Liver (tissue), 5 donors: ENCODE measurements around the gene IGF2. TPM values are rescaled to one million over a fixed set of nuclear protein-coding genes. Genes with fewer than 3 reads are reported as not detected.

Experiments used
- polyA plus RNA-seq, 2 donors: library from polyadenylated mRNA; stranded (reverse) in 1 of 2; unstranded in 1 of 2; fragments of 200-250 nt in 1 of 2; fragments of >200 nt in 1 of 2; fragmentation: Nextera tagmentation in 1 of 2; extraction: Ambion mirVana in 1 of 2; gene quantifications; one replicate each; pipeline versions ENCODE4 v1.2.1 to v1.2.3, GENCODE V29; 2013 to 2015
- small RNA-seq: library from RNA; depleted of rRNA; stranded (forward); fragments of <200 nt; gene quantifications from one replicate; pipeline ENCODE3, GENCODE V24; 2014
- total RNA-seq, 2 donors: library from RNA; depleted of rRNA; stranded (reverse); fragments of >200 nt; gene quantifications; one replicate each; pipeline ENCODE4 v1.2.3, GENCODE V29; 2014
- donor health status: healthy.
- donor health status: healthy.
- donor health status: healthy.

The IGF2 gene
- total and polyA plus RNA-seq, 4 donors: 70.5 to 1,440 (median 192) TPM

Small RNA genes within 50 kb of the gene (small RNA-seq; reads per million reads assigned to genes)
- gene MIR4686: not detected
- gene MIR483: 70.2 reads per million, percentile 97 among the genes with 10 or more reads in this experiment

Other genes starting within 250 kb of the IGF2 start
- not detected for gene PRR33, start 247.5 kb downstream of the IGF2 start, total RNA-seq
- gene PRR33, start 247.5 kb downstream of the IGF2 start, polyA plus RNA-seq: not detected
- gene TNNT3, start 219.7 kb downstream of the IGF2 start, total RNA-seq: under 1 TPM in 1 of 2 donors, not detected in 1; 0.14 TPM
- gene TNNT3, start 219.7 kb downstream of the IGF2 start, polyA plus RNA-seq: under 1 TPM in 1 of 2 donors, not detected in 1; 0.06 TPM
- 10 to 100 TPM; 33.0 to 83.9 TPM for gene MRPL23, start 192.1 kb downstream of the IGF2 start, total RNA-seq
- 10 to 100 TPM; 67.1 to 68.0 TPM for gene MRPL23, start 192.1 kb downstream of the IGF2 start, polyA plus RNA-seq
- over 10,000 TPM in 1 of 2 donors, 100 to 1,000 TPM in 1; 238 to 16,780 TPM for gene H19, start 141.5 kb downstream of the IGF2 start, total RNA-seq
- 100 to 1,000 TPM; 194 to 426 TPM for gene H19, start 141.5 kb downstream of the IGF2 start, polyA plus RNA-seq
- gene INS, start 21.8 kb upstream of the IGF2 start, total RNA-seq: under 1 TPM in 1 of 2 donors, not detected in 1; 0.37 TPM
- under 1 TPM in 1 of 2 donors, not detected in 1; 0.16 TPM for gene INS, start 21.8 kb upstream of the IGF2 start, polyA plus RNA-seq
- gene TH, start 32.4 kb upstream of the IGF2 start, total RNA-seq: not detected
- under 1 TPM; 0.13 to 0.24 TPM for gene TH, start 32.4 kb upstream of the IGF2 start, polyA plus RNA-seq
- under 1 TPM; 0.17 to 0.47 TPM for gene ASCL2, start 131.2 kb upstream of the IGF2 start, total RNA-seq
- under 1 TPM; 0.29 to 0.36 TPM for gene ASCL2, start 131.2 kb upstream of the IGF2 start, polyA plus RNA-seq
- gene C11orf21, start 162.5 kb upstream of the IGF2 start, total RNA-seq: 10 to 100 TPM in 1 of 2 donors, under 1 TPM in 1; 0.67 to 16.2 TPM
- under 1 TPM; 0.14 to 0.22 TPM for gene C11orf21, start 162.5 kb upstream of the IGF2 start, polyA plus RNA-seq
- 10 to 100 TPM in 1 of 2 donors, under 1 TPM in 1; 0.25 to 71.4 TPM for gene TSPAN32, start 162.6 kb upstream of the IGF2 start, total RNA-seq
- under 1 TPM; 0.32 to 0.57 TPM for gene TSPAN32, start 162.6 kb upstream of the IGF2 start, polyA plus RNA-seq
- 100 to 1,000 TPM in 1 of 2 donors, 10 to 100 TPM in 1; 76.9 to 190 TPM for gene CD81, start 237.9 kb upstream of the IGF2 start, total RNA-seq
- gene CD81, start 237.9 kb upstream of the IGF2 start, polyA plus RNA-seq: 100 to 1,000 TPM; 139 to 712 TPM